LNCaP clone FGC (cell line): ENCODE measurements around the gene MSANTD1.

Experiments used
- DNase-seq: peaks from one replicate; pipeline ENCODE4 v3.0.0-alpha.2; 2011; ENCODE audit warnings: low read depth
- H3K4me3 ChIP-seq: 2 replicates; pipeline ENCODE4 v1.5.1; 2011; ENCODE audit warnings: mild to moderate bottlenecking, low read depth, low read length, control low read depth
- TF ChIP-seq, protein P1 (sequence below): IDR thresholded peaks from 2 replicates; pipeline ENCODE4 v1.5.1; 2012; ENCODE audit warnings: mild to moderate bottlenecking; ENCODE audit not compliant: control insufficient read depth, insufficient read depth; ENCODE audit errors: extremely low read depth

Gene MSANTD1

DNA sequence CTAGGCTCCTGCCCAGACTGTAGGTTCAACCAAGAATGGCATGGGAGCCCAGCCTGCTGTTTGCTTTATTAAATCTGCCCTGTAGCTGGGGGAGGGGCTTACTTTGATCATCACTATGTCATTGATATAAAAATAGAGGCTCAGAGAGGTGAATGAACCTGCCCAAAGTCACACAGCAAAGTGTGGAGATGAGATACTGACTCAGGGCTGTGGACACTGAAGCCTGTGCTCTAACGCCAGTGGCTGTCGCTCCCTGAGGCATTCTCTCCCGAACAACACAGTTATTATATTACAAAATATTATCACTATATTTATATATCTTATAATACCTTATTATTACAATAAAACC is 3.5 kb downstream of the MSANTD1 start:
- DNase-seq, result no peak
- TF ChIP-seq, protein P1, sequence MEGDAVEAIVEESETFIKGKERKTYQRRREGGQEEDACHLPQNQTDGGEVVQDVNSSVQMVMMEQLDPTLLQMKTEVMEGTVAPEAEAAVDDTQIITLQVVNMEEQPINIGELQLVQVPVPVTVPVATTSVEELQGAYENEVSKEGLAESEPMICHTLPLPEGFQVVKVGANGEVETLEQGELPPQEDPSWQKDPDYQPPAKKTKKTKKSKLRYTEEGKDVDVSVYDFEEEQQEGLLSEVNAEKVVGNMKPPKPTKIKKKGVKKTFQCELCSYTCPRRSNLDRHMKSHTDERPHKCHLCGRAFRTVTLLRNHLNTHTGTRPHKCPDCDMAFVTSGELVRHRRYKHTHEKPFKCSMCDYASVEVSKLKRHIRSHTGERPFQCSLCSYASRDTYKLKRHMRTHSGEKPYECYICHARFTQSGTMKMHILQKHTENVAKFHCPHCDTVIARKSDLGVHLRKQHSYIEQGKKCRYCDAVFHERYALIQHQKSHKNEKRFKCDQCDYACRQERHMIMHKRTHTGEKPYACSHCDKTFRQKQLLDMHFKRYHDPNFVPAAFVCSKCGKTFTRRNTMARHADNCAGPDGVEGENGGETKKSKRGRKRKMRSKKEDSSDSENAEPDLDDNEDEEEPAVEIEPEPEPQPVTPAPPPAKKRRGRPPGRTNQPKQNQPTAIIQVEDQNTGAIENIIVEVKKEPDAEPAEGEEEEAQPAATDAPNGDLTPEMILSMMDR, result no peak
- H3K4me3 ChIP-seq, result no peak overlapping the region

DNA sequence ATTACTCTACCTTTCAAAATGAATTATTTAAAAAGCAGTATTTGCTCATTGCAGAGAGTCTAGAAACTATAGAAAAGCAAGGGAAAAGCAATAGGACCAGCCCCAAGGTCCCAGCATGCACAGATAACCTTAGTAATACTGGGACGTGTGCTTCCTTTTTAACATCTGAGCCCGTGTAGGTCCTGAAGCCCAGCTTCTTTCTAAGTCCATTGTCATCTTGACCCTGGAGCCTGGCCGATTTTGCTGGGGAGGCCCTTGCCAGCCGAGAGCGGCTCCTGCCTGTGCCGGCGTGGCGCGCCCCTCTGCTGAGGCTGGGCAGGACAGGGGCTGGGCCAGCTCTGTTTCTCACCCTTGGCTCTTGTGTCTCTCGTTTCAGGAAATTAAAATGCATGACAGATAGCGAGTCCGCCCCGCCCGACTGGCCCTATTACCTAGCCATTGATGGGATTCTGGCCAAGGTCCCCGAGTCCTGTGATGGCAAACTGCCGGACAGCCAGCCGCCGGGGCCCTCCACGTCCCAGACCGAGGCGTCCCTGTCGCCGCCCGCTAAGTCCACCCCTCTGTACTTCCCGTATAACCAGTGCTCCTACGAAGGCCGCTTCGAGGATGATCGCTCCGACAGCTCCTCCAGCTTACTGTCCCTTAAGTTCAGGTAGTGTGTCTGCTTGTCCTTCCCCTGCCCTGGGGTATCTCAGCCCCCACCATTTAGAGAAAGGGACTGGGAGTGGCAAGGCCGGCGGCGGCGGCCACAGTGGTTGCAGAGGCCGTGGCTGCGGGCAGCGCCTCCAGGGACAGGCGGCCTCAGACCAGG is 4.1 kb downstream of the MSANTD1 start:
- no peak for DNase-seq
- TF ChIP-seq, protein P1, result no peak
- H3K4me3 ChIP-seq, result no peak overlapping the region

DNA sequence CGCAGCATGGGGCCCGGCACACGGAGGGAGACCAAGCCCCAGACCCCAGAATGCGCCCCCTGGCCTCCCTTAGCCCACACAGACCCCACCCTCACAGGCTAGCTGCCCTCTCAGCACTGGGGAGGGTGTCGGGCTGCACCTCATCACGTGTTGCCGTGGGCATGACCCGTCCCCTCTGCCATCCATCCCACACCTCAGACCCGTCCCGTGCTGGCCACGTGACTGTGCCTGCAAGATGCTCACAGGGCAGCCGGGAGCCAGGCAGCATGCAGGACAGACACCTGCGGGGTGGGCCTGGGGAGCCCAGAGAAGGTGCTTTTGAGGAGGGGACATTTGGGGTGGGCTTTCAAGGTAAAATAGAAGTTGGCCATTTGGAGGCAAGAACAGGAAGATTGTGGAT is 4.8 kb downstream of the MSANTD1 start:
- no peak overlapping the region for H3K4me3 ChIP-seq
- no peak for DNase-seq
- TF ChIP-seq, protein P1, result no peak

DNA sequence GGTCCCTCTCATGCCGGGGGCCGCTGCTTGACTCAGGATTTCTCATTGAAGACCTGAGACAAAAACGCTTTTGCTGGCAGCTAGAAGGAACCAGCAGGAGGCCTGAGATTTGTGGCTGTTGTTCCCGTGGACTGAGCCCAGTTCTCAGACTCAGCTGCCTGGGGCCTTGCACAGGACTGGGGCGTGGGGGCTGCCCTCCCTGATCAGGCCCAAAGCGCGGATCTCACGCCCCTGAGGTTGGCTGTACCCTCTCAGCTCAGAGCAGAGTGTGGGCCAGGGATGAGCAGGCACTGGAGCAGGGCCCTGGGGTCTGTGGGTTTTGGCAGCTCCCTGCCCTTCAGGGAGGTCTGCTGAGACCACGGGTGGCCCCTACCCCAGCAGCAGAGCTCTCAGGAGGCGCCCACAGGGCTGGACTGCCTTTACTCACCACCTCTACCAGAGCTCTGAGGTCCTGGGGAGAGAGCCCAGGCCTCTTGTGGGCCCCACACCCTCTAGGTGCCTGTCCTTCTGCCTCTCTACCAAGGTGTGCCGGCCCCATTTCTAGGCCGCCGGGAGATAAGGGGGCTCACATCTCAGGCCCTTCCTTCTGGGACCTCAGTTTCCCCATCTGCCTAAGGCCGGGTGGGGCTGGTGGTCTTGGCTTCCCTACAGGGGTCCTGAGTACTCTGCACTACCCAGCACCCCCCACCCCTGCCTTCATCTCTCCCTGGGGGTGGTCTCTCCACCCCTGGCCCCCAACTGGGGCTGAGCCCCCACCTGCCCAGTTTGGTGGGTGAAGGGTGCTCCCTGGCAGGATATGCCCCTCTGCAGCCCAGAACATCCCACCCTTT is 5.6 kb downstream of the MSANTD1 start:
- TF ChIP-seq, protein P1, result no peak

DNA sequence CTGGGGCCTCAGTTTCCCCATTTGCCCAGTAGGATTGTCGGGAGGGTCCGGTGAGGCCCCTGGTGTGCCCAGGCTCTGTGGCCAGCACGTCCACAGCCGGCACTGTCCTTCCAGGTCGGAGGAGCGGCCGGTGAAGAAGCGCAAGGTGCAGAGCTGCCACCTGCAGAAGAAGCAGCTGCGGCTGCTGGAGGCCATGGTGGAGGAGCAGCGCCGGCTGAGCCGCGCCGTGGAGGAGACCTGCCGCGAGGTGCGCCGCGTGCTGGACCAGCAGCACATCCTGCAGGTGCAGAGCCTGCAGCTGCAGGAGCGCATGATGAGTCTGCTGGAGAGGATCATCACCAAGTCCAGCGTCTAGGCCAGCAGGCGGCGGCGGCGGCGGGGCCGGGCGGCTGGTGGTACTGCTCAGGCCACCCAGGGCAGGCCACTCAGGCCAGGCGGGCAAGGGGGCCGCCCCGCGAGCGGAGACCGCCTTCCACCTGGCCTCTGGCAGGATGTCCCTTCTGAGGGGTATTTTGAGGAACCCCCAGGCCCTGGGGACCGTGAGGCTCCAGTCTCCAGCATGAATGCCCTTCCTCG is 6.7 kb downstream of the MSANTD1 start:
- TF ChIP-seq, protein P1, result no peak
- no peak overlapping the region for H3K4me3 ChIP-seq
- DNase-seq, result no peak

More for the DNA sequence above, 5.6 kb downstream of the MSANTD1 start:
- no peak overlapping the region for H3K4me3 ChIP-seq
- DNase-seq, result no peak

DNA sequence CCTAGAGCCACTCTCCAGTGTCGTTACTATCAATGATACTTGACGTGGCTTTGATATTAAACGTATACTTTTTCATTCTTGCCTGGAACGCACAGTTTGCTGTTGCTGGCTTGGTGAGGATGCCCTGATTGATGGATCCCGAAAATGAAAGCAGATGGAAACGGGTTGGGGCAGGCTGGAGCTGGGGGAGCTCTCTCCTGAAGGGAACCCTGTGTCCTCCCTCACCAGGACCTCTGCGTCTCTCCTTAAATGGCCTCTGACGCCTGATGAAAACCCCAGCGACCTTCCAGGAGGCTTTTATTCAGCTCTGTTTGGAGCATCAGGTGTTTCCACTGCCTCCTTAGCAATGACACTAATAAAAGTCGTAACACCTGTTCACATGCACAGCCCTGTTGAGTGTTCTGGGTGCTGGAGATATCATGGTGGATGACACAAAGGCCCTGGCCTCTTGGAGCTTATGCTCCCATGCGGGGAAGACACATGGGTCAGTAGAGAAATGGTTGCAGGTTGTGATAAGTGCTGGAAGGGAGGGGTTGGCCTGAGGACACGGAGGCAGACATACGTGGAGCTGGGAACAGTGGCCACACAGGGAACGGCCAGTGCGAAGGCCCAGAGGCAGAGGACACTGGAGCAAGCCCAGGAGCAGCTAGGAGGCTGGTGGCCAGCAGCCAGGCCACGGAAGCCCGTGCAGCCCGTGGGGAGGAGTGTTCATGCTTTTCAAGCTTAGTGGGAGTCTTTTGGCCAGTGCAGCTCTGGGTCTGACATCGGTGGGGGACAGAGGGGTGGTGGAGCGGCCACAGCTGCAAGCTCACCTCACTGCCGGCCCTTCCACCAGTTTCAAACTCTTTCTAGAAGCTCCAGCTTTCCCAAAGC is 7.5 kb downstream of the MSANTD1 start:
- DNase-seq, result no peak
- no peak overlapping the region for H3K4me3 ChIP-seq
- TF ChIP-seq, protein P1, result no peak
